ENCODE results near the gene MAP3K13. TPM values are rescaled to one million over a fixed set of nuclear protein-coding genes. Genes with fewer than 3 reads are reported as not detected.

The MAP3K13 gene
- total RNA-seq, 1 experiment from 2014 or later: 24.4 TPM

- ATAC-seq (no peak), DNase-seq (no peak)
- Histone ChIP-seq H3K9me3 (ENCODE audit: low read length) (no peaks in the 10 kb centered on the region), H2AFZ (ENCODE audit: low read length) (no peak overlapping the region), H4K20me1 (ENCODE audit: low read length) (no peaks in the 10 kb centered on the region), H3K27ac (ENCODE audit: low read length) (no peak overlapping the region), H3K27me3 (ENCODE audit: low read length) (no peaks in the 10 kb centered on the region), H3K9me2 (replicated peaks; ENCODE audit: low read length) (no peaks in the 10 kb centered on the region), H3F3A (ENCODE audit: low read length, unreplicated experiment) (no peaks in the 10 kb centered on the region), H3K9ac (ENCODE audit: low read length) (no peak overlapping the region), H3K4me1 (ENCODE audit: insufficient read depth, low read length) (no peaks in the 10 kb centered on the region), H3K36me3 (ENCODE audit: low read depth, low read length) (no peaks in the 10 kb centered on the region), H3K4me2 (ENCODE audit: low read length) (no peak overlapping the region), H3K79me2 (ENCODE audit: low read length) (no peaks in the 10 kb centered on the region), H3K4me3 (ENCODE audit: low read length) (no peak overlapping the region)
- no peak for TF ChIP-seq CTCF (conservative IDR thresholded peaks at IDR 0.05; ENCODE audit: low read depth, low read length)
- TF ChIP-seq EZH2 (IDR thresholded peaks at IDR 0.05; ENCODE audit: low read length, unreplicated experiment): no peak
- TF ChIP-seq EZH2phosphoT487 (IDR thresholded peaks at IDR 0.05; ENCODE audit: borderline replicate concordance, low read length): no peak
- intact Hi-C loops (cut with micrococcal nuclease): no loop called here
- POLR2A ChIA-PET (ENCODE audit: unreplicated experiment): no interaction called here
- BruUV-seq (replicated peaks): no TSS peak
- CTCF ChIA-PET: no interaction called here
Measured at GRCh38 chr3:185430375-185430774, 67.4 kb downstream of the MAP3K13 start.

- ATAC-seq (no peak), DNase-seq (no peak)
- Histone ChIP-seq H2AFZ (ENCODE audit: low read length) (no peak overlapping the region), H3K9me3 (ENCODE audit: low read length) (no peaks in the 10 kb centered on the region), H3K79me2 (ENCODE audit: low read length) (no peaks in the 10 kb centered on the region), H3K4me2 (ENCODE audit: low read length) (no peak overlapping the region), H3K4me3 (ENCODE audit: low read length) (no peak overlapping the region), H3K9ac (ENCODE audit: low read length) (no peak overlapping the region), H4K20me1 (ENCODE audit: low read length) (no peaks in the 10 kb centered on the region), H3K27me3 (ENCODE audit: low read length) (no peaks in the 10 kb centered on the region), H3K4me1 (ENCODE audit: insufficient read depth, low read length) (no peaks in the 10 kb centered on the region), H3K36me3 (ENCODE audit: low read depth, low read length) (no peaks in the 10 kb centered on the region), H3F3A (ENCODE audit: low read length, unreplicated experiment) (no peaks in the 10 kb centered on the region), H3K27ac (ENCODE audit: low read length) (no peak overlapping the region), H3K9me2 (replicated peaks; ENCODE audit: low read length) (no peaks in the 10 kb centered on the region)
- ChIA-PET CTCF (no interaction called here), POLR2A (ENCODE audit: unreplicated experiment) (no interaction called here)
- no TSS peak for BruUV-seq (replicated peaks)
- intact Hi-C loops (cut with micrococcal nuclease): no loop called here
- TF ChIP-seq EZH2phosphoT487 (IDR thresholded peaks at IDR 0.05; ENCODE audit: borderline replicate concordance, low read length) (no peak), EZH2 (IDR thresholded peaks at IDR 0.05; ENCODE audit: low read length, unreplicated experiment) (no peak), CTCF (conservative IDR thresholded peaks at IDR 0.05; ENCODE audit: low read depth, low read length) (no peak)
Measured at GRCh38 chr3:185439745-185440466, 77.0 kb downstream of the MAP3K13 start.

GRCh38 chr3:185442031-185442430, 79.1 kb downstream of the MAP3K13 start:
- H3K27me3 ChIP-seq (ENCODE audit: low read length): no peaks in the 10 kb centered on the region
- H2AFZ ChIP-seq (ENCODE audit: low read length): no peak overlapping the region
- no peaks in the 10 kb centered on the region for H3K9me3 ChIP-seq (ENCODE audit: low read length)
- H3K9ac ChIP-seq (ENCODE audit: low read length): no peak overlapping the region
- no peaks in the 10 kb centered on the region for H4K20me1 ChIP-seq (ENCODE audit: low read length)
- no peaks in the 10 kb centered on the region for H3K79me2 ChIP-seq (ENCODE audit: low read length)
- no peak overlapping the region for H3K27ac ChIP-seq (ENCODE audit: low read length)
- intact Hi-C loops (cut with micrococcal nuclease): no loop called here
- CTCF ChIA-PET: no interaction called here
- POLR2A ChIA-PET (ENCODE audit: unreplicated experiment): no interaction called here
- H3K36me3 ChIP-seq (ENCODE audit: low read depth, low read length): no peaks in the 10 kb centered on the region
- H3K4me2 ChIP-seq (ENCODE audit: low read length): no peak overlapping the region
- TF ChIP-seq CTCF (conservative IDR thresholded peaks at IDR 0.05; ENCODE audit: low read depth, low read length): no peak
- no peak for TF ChIP-seq EZH2phosphoT487 (IDR thresholded peaks at IDR 0.05; ENCODE audit: borderline replicate concordance, low read length)
- TF ChIP-seq EZH2 (IDR thresholded peaks at IDR 0.05; ENCODE audit: low read length, unreplicated experiment): no peak
- H3K4me1 ChIP-seq (ENCODE audit: insufficient read depth, low read length): no peaks in the 10 kb centered on the region
- no peaks in the 10 kb centered on the region for H3K9me2 ChIP-seq (replicated peaks; ENCODE audit: low read length)
- no peaks in the 10 kb centered on the region for H3F3A ChIP-seq (ENCODE audit: low read length, unreplicated experiment)
- DNase-seq (no peak), ATAC-seq (no peak)
- no peak overlapping the region for H3K4me3 ChIP-seq (ENCODE audit: low read length)
- no TSS peak for BruUV-seq (replicated peaks)
